ENCODE data around the gene RHOU. TPM values are rescaled to one million over a fixed set of nuclear protein-coding genes. Genes with fewer than 3 reads are reported as not detected.

Gene RHOU
- total RNA-seq, 3 donors from 2014 or later: 28.8 to 31.5 (median 29.7) TPM

- DNase-seq (ENCODE audit: low spot score in 2 of 2): no peak
- intact Hi-C loops (cut with DNase I; ENCODE audit: low total_unique reads): no loop called here
- H3K4me3 ChIP-seq: no peak overlapping the region
- H3K4me1 ChIP-seq: peaks cover 0 to 4% of the 10 kb centered on the region in 2 donors
- no peak overlapping the region for H3K27ac ChIP-seq
- no peaks in the 10 kb centered on the region for H3K36me3 ChIP-seq
- no peak for TF ChIP-seq CTCF (IDR thresholded peaks at IDR 0.05)
- TF ChIP-seq POLR2AphosphoS5 (IDR thresholded peaks at IDR 0.05): no peak
- no peak for TF ChIP-seq POLR2A (IDR thresholded peaks at IDR 0.05)
- H3K27me3 ChIP-seq: no peaks in the 10 kb centered on the region
- no peaks in the 10 kb centered on the region for H3K9me3 ChIP-seq
These were observed 40.0 kb upstream of the RHOU start for GRCh38 chr1:228695015-228695955.

- Histone ChIP-seq H3K9me3 (no peaks in the 10 kb centered on the region), H3K4me1 (peaks cover 0 to 4% of the 10 kb centered on the region in 2 donors), H3K27ac (no peak overlapping the region), H3K36me3 (no peaks in the 10 kb centered on the region), H3K27me3 (no peaks in the 10 kb centered on the region), H3K4me3 (no peak overlapping the region)
- intact Hi-C loops (cut with DNase I; ENCODE audit: low total_unique reads): no loop called here
- peak; percentile 65 to 74 for DNase-seq (ENCODE audit: low spot score in 2 of 2)
- TF ChIP-seq POLR2A (IDR thresholded peaks at IDR 0.05) (no peak), POLR2AphosphoS5 (IDR thresholded peaks at IDR 0.05) (peak in 2 of 3 donors; percentile 57 to 64), CTCF (IDR thresholded peaks at IDR 0.05) (no peak)
These were observed 37.9 kb upstream of the RHOU start for GRCh38 chr1:228697207-228698016.

DNA sequence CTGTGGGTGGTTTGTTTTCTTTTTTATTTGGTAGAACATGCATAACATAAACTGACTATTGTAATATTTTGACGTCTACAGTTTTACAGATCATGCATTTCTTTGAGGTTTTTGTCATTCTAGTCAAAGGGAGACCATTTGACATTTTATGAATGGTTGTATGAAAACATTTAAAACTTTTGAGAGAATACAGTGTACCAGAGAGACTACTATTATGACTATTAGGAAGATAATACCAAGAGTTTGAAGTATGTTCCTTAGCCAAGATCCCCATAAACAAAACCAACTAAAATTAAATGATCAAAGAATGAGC, 37.3 kb upstream of the RHOU start:
- H3K27me3 ChIP-seq: no peaks in the 10 kb centered on the region
- no peak overlapping the region for H3K27ac ChIP-seq
- H3K36me3 ChIP-seq: no peaks in the 10 kb centered on the region
- TF ChIP-seq POLR2A (IDR thresholded peaks at IDR 0.05) (no peak), POLR2AphosphoS5 (IDR thresholded peaks at IDR 0.05) (no peak)
- intact Hi-C loops (cut with DNase I; ENCODE audit: low total_unique reads): no loop called here
- no peak for DNase-seq (ENCODE audit: low spot score in 2 of 2)
- no peak overlapping the region for H3K4me3 ChIP-seq
- H3K9me3 ChIP-seq: no peaks in the 10 kb centered on the region
- peaks cover 0 to 4% of the 10 kb centered on the region in 2 donors for H3K4me1 ChIP-seq

DNA sequence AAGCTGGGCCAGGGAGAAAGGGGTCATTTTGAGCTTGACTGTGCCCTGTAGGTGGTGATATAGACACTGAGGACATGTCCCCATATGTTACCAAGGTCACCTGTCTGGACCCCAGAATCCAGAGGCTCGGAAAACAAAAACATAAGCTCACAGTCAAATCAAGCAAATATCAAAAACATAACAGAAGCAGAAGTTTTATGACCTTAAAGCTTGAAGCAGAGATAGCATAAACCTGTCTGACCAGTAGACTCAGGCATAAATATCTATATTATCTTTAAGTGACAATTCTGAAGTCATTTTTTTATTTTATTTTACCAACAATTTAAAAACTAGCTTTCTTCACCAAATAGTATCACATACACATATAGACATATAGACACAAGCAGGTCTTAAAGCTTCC, 32.8 kb upstream of the RHOU start:
- TF ChIP-seq POLR2AphosphoS5 (IDR thresholded peaks at IDR 0.05) (no peak), POLR2A (IDR thresholded peaks at IDR 0.05) (no peak), CTCF (IDR thresholded peaks at IDR 0.05) (no peak)
- H3K4me1 ChIP-seq: no peaks in the 10 kb centered on the region
- no peak for DNase-seq (ENCODE audit: low spot score in 2 of 2)
- intact Hi-C loops (cut with DNase I; ENCODE audit: low total_unique reads): no loop called here
- no peaks in the 10 kb centered on the region for H3K36me3 ChIP-seq
- H3K27ac ChIP-seq: no peak overlapping the region
- no peaks in the 10 kb centered on the region for H3K27me3 ChIP-seq
- H3K4me3 ChIP-seq: no peak overlapping the region
- H3K9me3 ChIP-seq: no peaks in the 10 kb centered on the region

- H3K36me3 ChIP-seq: no peaks in the 10 kb centered on the region
- H3K4me1 ChIP-seq: no peaks in the 10 kb centered on the region
- no peak for DNase-seq (ENCODE audit: low spot score in 2 of 2)
- H3K27me3 ChIP-seq: no peaks in the 10 kb centered on the region
- no peak overlapping the region for H3K27ac ChIP-seq
- intact Hi-C loops (cut with DNase I; ENCODE audit: low total_unique reads): no loop called here
- H3K9me3 ChIP-seq: no peaks in the 10 kb centered on the region
- no peak overlapping the region for H3K4me3 ChIP-seq
- TF ChIP-seq POLR2AphosphoS5 (IDR thresholded peaks at IDR 0.05): no peak
- TF ChIP-seq CTCF (IDR thresholded peaks at IDR 0.05): no peak
- no peak for TF ChIP-seq POLR2A (IDR thresholded peaks at IDR 0.05)
These were observed 29.0 kb upstream of the RHOU start for GRCh38 chr1:228706305-228706704.
